ENCODE data around the gene H3-3A.

Gene H3-3A

DNA sequence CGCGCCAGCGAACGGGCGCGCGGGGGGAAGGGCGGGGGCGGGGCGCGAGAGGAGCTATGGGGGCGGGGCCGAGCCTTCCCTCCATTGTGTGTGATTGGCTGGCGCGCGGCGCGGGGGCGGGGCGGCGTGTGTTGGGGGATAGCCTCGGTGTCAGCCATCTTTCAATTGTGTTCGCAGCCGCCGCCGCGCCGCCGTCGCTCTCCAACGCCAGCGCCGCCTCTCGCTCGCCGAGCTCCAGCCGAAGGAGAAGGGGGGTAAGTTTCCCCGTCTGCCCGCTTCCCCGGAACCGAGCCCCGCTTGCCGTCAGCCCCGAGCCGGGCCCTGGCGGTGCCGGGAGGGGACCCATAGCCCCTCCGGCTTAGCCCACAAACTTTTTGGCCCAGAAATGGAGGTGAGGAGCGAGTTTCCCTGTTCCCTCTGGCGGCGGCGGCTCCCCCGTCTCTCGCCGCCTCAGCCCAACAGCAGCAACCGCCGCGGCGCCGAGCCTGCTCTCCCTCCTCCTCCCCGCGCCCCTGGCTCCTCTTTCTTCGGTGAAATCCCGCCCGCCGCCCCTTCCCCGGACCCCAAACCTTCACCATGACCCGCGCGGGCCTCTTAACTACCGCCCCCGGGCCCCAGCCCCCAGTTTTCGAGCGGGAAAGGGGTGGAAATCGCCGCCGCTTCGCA lies at the start of gene H3-3A:
H3-3A (plus strand) TSS at position 159 of the 666 bp plus-strand sequence. CDS start 1,636 bp downstream, outside the sequence.
- peak; percentile 96 for DNase-seq (ENCODE audit: low spot score)

DNA sequence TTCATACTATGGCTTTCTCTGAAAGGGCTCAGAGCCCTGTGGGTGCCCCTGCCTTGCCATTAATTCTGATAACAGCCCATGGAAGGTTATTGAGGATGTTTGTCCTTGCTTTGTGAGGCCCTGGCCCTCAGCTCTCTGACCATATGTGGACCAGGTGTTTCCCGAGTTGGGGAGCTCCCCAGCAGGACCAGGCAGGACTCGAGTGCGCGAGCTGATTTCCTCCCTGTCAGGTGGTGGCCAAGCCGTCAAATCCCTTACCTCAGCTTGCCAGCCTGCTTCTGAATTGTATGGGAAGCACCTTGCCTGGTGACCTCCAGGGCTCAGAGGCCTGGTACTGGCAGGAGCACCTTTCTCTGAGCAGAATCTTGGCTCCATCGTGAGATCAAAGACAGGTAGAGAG lies 45.4 kb upstream of the H3-3A start:
- DNase-seq (ENCODE audit: low spot score): no peak

DNA sequence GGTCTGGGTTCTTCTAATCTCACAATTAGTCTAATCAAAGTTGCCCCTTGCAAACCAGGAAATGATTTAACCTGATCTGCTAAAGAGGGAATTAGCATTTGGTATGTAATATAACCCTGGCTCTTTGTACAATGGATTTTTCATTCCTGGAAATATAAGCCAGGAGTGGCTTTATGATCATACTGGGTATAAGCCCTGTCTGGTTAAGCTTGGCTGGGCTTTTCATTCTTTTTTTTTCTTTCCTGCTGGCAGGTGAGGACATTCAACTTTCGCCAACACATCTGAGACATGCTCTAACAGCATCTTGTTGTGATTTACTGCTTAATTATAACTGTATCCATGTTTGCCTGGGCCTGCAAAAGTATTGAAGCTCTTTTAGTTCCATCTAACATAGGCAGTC lies 42.9 kb upstream of the H3-3A start:
- DNase-seq (ENCODE audit: low spot score): no peak

DNA sequence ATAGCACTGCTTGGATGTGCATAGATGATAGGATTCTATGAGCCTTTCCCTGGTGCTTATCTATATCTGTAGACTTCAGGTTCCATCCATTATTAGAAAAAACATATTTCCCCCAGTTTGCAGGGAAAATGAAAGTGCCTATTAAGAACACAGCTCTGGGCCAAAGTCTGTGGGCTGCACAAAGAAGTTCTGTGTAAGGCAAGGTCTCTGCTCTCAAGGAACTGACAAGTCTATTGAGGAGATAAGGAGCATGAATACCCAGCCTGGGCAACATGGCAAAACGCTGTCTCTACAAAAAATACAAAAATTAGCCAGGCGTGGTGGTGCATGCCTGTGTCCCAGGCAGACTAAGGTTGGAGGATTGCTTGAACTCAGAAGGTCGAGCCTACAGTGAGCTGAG lies 41.1 kb upstream of the H3-3A start:
- no peak for DNase-seq (ENCODE audit: low spot score)

DNA sequence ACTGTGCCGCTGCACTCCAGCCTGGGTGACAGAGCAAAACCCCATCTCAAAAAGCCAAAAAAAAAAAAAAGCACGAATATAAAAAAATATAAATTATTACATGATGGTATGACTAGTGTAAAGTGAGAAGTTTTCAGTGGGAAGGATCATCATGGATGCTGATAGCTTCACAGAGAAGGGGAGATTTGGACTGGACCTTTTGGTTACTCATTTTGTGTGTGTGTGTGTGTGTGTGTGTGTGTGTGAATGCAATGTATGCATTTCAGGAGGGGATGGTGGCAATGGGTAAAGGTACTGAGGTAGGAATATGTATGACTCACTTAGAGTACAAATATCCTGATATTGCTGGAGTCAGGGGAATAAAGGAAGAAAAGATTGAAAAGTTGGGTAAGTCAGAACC lies 40.7 kb upstream of the H3-3A start:
- no peak for DNase-seq (ENCODE audit: low spot score)

DNA sequence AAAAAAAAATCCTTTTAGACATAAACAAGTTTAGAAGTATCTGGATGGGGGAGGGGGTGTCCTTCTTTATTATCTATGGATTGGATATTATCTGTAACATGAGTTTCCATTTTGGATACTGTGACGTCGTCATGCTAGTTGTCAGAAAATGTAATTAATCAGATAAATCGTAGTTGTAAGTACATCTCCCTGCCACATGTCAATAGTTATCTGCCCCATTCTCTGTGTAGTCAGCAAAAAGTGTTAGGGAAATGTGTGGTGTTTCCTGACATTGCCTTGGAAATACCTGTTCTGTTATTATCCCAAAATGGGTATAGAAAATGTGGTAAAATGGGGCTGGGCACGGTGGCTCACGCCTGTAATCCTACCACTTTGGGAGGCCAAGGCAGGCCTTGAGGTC lies 38.8 kb upstream of the H3-3A start:
- no peak for DNase-seq (ENCODE audit: low spot score)

DNA sequence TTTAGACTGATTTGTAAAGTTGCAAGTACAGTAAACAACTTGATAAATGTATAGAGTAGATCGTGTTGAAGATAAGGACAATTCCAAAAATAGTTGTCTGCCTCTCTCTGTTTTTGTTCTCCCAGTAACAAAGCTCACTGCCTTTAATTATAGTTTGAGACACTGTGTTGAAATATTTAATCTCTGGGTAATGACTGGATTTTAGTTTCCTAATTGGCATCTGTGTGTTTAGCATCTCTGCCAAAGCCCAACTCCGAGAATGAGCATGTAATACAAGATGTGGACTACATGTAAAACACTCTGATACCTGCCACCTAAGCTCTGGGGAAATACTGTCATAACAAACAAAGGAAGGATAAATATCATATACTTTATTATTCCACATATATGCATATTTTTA lies 35.7 kb upstream of the H3-3A start:
- no peak for DNase-seq (ENCODE audit: low spot score)

DNA sequence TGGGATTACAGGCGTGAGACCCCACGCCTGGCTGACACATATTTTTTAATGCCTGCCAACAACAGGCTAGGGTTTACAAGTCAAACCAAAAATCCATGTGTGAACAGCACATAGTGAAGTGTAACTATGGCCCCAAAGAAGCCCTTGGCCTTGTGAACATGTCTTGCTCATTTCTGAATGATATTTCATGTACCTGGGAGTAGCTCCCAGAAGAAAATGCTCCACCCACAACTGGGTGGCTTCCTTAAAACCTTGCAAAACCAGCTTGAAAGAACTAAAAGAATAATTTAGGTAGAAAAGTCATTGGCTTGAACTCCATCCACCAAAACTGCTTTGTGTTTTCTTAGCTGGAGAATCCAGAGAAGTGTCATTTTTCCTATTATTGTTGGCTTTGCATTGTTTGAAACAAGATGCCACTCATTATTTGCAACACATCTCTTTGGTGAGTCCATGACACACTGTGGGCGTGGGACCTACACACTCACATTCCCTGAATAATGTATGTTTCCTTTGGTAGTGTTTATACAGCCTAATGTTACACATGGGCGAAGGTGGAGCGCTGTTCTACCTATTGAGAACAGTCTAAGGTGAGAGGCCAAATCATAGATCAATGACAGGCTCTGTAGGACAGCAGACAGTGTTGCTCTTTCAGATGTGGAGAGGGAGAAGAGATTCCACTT lies 34.8 kb upstream of the H3-3A start:
- no peak for DNase-seq (ENCODE audit: low spot score)

DNA sequence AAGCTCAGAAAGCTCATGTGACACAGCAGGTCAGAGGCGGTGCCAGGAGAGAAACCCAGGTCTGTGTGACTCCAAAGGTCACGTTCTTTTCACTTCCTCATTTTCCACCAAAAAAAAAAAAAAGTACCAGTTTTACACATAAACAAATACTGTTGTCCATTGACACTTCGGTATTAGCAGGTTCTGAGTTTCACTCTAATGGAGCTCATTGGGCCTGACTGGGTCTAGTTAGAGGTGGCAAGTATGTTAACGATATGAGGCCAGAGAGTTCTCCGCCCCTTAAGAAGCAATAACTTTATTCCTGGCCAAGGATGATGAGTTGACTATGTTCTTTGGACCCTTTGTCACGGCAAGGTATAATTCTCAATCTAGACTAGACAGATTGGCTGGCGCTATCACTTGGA lies 33.4 kb upstream of the H3-3A start:
- DNase-seq (ENCODE audit: low spot score): peak; percentile 49

DNA sequence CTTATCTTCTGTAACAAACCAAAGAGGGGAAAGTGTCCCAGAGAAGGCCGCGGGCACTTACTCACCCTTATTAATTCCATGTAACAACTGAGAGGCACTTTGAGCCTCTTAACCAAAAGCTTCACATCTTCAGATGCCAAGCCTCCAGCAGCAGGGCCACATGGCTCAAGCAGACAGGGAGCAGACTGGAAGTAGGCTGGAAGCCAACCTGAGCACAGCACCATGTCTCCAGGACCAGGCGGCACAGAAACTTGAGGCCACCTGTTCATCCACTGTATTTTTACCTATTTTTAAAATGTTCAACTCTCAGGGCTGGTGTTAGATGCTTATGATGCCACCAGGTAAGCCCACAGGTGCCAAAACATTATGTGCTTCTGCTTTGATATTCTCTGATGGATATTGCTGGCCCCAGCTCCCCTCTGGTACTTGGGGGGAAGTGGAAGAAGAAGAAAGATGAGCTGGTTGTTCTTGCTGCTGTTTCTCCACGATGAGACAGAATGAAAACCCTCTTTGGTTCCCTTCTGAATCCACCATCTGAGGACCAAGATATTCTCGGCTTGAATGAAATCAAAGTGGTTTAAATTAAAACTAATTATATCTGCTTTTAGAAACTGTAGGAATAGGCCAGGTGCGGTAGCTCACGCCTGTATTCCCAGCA lies 32.8 kb upstream of the H3-3A start:
- peak; percentile 18 for DNase-seq (ENCODE audit: low spot score)

DNA sequence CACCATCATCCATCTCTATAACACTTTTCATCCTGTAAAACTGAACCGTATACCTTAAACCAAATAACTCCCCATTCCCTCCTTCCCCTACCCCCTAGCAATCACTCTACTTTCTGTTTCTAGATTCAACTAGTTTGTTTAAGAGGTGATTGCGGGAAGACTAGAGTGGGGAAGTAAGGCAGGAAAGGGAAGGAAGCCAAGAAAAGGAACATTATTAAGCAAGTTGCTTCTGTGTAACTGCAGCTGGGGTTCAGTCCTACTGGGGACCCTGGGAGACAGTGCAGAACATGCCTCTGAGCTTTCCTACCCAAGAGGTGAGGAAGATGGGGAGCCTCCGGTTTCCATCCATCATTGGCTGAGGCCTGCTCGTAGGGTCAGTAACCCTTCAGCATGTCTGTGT lies 28.9 kb upstream of the H3-3A start:
- no peak for DNase-seq (ENCODE audit: low spot score)

DNA sequence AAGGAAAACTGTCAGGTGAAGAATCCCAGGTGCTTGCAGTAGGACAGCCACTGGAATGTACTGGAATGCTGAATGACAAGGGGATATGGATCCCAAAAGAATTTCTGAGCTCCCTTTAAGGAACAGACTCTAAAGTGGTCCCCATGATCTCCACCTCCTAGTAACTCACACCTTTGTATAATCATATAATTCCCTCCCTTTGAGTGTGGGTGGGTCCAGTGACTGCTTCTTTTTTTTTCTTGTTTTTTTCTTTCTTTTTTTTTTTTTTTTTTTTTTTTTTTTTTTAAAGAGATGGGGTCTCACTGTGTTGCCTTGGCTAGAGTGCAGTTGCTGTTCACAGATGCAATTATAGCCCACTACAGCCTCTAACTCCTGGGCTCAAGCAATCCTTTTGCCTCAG lies 28.5 kb upstream of the H3-3A start:
- DNase-seq (ENCODE audit: low spot score): no peak

DNA sequence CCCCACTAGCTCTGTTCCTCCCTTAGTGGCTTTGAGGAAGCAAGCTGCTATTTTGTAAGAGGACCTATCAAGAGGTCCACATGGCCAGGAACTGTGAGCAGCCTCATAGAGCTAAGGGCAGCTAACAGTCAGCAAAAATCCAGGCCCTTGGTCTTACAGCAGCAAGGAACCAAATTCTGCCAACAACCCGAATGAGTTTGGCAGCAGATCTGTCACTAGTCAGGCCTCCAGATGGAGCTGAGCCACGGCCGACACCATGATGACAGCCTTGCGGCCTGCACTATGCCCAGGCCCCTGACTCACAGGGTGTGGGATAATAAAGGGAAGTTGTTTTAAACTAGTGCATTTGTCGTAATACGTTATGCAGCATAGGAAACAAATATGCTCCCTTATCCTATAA lies 28.0 kb upstream of the H3-3A start:
- DNase-seq (ENCODE audit: low spot score): peak; percentile 67

DNA sequence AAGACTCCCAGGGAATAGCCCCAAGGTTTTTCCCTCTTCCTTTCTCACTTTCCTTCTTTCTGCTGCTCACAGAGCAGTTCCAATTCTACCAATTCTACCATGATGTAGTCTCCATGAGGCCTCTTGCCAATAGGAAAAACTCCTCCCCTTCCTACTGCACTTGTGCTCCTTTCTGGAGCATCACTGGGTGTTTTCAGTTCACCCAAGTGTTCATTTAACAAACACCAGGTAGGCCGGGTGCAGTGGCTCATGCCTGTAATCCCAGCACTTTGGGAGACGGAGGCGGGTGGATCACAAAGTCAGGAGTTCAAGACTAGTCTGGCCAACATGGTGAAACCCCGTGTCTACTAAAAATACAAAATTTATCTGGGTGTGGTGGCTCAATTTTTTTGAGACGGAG lies 26.6 kb upstream of the H3-3A start:
- no peak for DNase-seq (ENCODE audit: low spot score)

DNA sequence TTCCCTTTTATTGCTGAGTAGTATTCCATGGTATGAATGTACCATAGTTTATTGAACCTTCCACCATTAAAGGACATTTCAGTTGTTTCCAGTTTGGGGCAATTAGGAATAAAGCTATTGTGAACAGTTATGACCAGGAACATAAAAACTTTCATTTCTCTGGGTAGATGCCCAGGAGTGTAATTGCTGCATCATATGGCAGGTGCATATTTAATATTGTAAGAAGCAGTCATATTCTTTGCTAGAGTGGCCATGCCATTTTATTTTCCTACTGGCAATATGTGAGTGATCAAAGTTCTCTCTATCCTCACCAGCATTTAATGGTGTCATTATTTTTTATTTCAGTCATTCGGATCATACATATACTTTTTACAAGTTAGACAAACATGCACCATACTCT lies 23.9 kb upstream of the H3-3A start:
- no peak for DNase-seq (ENCODE audit: low spot score)

DNA sequence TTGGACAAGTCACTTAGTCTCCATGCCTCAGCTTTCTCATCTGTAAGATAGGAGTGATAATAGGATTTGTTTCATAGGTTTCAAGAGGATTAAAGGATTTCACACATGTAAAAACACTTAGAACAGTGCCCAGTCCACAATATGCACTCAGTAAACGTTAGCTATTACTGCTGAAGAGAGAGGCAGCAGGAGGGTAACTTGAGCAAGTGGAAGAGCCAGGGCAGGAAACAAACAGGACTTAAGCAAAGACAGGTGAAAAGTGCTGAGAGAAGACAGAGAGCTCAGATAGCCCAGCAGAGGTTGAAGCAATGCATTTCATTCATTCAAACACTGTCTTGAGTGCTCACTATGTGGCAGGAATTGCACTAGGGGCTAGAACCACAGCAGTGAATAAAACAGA lies 21.1 kb upstream of the H3-3A start:
- no peak for DNase-seq (ENCODE audit: low spot score)

DNA sequence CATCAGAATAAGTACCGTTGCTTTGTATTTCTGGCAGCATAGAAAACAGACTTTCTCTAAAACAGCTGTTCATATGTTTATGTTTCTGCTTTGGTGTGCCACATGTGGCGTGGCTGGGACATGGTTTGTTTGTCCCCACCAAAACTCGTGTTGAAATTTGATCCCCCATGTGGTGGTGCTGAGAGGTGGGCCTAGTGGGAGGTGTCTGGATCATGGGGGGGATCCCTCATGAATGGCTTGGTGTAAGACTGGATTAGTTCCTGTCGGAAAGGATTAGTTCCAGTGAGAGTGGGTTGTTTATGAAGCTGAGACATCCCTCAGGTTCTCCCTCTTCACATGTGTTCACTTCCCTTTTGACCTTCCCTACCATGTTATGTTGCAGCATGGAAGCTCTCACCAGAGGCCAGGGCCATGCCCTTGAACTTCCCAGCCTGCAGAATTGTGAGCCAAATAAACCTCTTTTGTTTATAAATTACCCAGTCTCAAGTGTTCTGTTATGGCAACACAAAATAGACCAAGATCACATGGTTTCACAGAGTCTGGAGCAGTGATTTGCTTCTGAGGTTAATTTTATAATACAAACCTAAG lies 17.9 kb upstream of the H3-3A start:
- no peak for DNase-seq (ENCODE audit: low spot score)

DNA sequence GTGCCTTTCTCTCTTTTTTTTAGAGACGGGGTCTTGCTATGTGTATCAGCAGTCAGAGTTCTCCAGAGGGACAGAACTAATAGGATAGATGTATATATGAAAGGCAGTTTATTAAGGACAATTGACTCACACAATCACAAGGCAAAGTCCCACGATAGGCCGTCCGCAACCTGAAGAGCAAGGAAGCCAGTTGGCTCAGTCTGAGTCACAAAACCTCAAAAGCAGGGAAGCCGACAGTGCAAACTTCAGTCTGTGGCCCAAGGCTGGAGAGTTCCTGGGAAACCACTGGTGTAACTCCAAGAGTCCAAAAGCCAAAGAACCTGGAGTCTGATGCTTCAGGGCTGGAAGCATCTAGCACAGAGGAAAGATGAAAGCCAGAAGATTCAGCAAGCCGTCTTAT lies 16.3 kb upstream of the H3-3A start:
- DNase-seq (ENCODE audit: low spot score): no peak

DNA sequence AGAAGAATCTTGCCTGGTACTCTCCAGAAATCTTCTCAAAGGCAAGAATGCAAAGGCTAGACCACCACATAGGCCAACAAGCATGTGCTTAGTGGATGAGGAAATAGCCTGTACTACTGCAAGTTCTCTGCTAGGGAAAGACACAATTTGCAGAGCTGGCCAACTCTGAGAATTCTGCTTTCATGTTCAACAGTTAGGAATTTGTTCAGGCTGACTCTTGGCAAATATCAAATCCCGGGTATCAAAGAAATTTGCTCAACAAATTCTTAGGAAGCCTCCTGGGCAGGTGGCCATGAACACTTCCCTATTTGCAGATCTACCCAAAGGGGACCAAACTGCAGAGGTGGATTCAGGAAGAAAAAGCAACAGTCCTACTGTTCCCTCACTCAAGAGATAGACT lies 15.0 kb upstream of the H3-3A start:
- no peak for DNase-seq (ENCODE audit: low spot score)

DNA sequence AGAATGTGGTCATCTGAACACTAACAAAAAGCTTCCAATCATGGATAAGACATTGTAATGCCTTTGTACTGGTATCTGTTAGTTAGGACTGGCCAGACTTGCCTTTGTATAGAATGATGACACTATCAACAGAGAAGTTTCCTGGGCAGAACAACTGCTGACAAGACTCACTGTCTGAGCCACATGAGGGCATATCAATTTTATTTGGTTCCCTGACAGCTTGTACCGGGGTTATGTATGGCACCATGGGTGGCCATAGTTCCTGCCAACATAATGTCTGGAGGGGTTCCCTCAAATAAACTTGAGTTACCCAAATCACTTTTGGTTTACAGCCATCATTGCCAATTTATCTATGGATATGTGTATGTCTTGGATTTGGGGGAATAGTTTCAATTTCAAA lies 13.6 kb upstream of the H3-3A start:
- no peak for DNase-seq (ENCODE audit: low spot score)

DNA sequence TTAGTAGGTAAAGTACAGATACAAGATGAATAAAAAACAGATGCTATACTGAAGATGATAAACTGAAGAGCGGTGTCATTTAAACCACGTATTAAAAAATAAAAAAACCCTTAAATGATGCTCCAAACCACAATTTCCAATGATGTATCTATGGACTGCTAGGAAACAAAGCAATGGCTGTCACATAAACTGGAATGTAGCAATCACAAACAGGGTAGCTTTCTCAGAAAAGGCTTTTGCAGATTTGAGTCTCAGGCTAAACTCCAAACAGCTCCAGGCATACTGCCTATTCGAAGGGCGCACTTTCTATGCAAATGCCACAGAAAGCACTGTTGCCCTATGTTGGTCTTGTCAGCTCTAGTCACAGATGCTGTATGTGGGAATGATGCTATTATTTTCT lies 12.4 kb upstream of the H3-3A start:
- DNase-seq (ENCODE audit: low spot score): no peak

DNA sequence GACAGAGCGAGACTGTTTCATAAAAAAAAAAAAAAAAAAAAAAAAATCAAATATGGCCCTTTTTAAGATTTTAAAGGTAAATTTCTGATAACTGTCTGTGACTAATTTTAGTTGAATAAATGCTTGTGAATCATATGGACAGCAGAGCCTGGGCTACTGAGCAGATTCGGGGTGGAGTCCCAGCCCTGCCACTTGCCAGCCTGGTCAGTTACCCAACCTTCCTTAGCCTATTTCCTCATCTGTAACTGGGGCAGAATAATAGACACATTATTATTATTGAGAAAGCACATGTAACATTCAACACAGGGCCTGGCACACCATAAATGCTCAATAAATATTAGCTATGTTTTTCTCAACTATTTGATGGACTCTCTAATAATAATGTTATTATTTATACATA lies 11.2 kb upstream of the H3-3A start:
- no peak for DNase-seq (ENCODE audit: low spot score)

DNA sequence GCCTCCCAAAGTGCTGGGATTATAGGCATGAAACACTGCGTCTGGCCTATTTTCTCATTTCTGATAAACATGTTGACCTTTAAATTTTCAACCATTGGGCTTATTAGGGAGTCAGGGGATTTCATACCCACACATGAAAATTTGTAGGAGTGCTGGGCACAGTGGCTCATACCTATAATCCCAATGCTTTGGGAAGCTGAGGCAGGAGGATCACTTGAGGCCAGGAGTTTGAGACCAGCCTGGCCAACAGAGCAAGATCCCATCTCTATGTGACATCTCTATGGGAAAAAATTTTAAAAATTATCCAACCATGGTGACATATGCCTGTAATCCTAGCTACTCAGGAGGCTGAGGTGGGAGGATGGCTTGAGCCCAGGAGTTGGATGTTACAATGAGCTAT lies 10.5 kb upstream of the H3-3A start:
- DNase-seq (ENCODE audit: low spot score): no peak

Data from LoVo (cell line).